ENCODE measurements around the gene NRDC.
"Not testable (repeated sequence)": the region's sequence is repeated elsewhere in the genome, so short reads cannot be mapped to it uniquely, and the experiment has no call there.

The NRDC gene

DNA sequence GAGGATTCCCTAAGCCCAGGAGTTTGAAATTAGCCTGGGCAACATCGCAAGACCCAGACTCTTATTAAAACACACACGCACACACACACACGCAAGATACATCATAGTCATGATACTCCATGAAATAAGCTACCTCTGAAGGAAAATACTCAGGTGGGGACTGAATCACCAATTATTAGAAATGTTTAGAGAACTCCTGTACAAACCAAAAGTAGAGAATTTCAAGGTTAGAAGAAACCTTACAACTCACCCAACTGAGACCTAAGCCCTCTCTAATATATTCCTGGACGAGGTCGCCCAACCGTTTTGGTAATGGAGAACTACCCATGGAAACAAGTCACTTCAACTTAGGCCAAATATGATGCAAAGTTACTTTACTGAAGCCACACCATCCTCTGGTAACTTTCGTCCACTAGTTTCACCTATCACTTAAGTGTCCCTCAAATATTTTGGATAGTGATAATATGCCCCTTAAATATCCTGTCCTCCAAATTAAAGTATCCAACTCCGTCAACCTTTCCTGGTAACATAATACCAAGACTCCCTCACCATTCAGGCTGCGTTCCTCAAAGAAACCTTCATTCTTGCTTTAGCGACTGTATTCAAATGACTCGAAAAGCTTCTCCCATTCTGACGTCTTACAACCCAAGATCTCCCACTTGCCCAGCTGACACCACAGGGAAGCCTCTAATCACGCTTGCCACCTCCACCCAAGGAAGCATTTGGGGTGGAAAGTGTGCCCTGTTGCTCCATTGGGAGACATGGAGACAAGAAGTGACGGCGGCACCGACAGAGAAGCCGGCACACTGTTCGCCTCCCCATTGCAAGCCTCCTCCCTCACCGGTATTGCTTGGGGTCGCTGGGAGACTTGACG lies 856 bp downstream of the NRDC start:
- Histone ChIP-seq H3K4me3 (replicated peaks; ENCODE audit: low read depth, low read length) (peak overlapping the region; percentile 94), H3K27me3 (replicated peaks; ENCODE audit: control insufficient read depth, insufficient read depth, low read length) (no peaks in the 10 kb centered on the region), H3K36me3 (ENCODE audit: control insufficient read depth, insufficient read depth, low read length) (peaks cover 2% of the 10 kb centered on the region)
- TF ChIP-seq CTCF (IDR thresholded peaks at IDR 0.05; ENCODE audit: insufficient read depth, low read length, poor library complexity, severe bottlenecking), result no peak
- DNase-seq (ENCODE audit: extremely low read depth, insufficient read length), result no peak

DNA sequence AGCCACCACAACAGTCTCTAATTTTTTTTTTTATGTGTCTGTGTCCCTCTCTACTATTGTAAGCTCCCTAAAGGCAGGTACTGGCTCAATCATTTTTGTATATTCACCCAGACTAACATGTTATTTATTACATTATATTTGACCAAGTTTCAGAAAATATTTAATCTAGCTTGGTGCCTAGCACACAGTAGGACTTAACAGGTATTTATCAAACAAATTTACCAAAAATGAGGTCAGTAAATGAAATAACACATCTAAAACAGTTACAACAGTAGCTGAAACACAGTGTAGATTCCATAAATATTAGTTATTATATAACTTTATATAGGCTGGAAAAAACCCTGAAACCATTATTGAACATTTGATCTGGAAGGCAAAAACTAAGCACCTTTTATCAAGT lies 2.7 kb downstream of the NRDC start:
- no peak for TF ChIP-seq CTCF (IDR thresholded peaks at IDR 0.05; ENCODE audit: insufficient read depth, low read length, poor library complexity, severe bottlenecking)
- H3K4me3 ChIP-seq (replicated peaks; ENCODE audit: low read depth, low read length), result no peak overlapping the region
- DNase-seq (ENCODE audit: extremely low read depth, insufficient read length), result no peak
- peaks cover 2% of the 10 kb centered on the region for H3K36me3 ChIP-seq (ENCODE audit: control insufficient read depth, insufficient read depth, low read length)
- H3K27me3 ChIP-seq (replicated peaks; ENCODE audit: control insufficient read depth, insufficient read depth, low read length), result no peaks in the 10 kb centered on the region

DNA sequence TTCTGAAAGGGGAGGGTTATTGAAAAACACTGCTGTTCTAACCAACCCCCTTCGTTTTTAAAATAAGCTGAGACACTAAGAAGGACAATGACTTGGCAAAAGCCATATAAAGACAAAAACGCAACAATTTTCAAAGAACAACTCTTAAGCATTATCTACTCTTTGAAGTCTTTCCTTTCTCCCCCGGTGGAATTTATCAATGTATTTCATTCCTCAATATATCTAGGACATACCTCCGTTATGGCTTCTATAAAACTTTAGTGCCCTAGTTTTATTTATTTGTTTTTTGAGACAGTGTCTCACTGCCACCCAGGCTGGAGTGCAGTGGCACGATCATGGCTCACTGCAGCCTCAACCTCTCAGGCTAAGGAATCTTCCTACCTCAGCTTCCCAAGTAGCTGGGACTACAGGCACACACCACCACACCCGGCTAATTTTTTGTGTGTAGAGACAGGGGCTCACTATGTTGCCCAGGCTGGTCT lies 3.2 kb downstream of the NRDC start:
- no peak for DNase-seq (ENCODE audit: extremely low read depth, insufficient read length)
- peaks cover 2% of the 10 kb centered on the region for H3K36me3 ChIP-seq (ENCODE audit: control insufficient read depth, insufficient read depth, low read length)
- TF ChIP-seq CTCF (IDR thresholded peaks at IDR 0.05; ENCODE audit: insufficient read depth, low read length, poor library complexity, severe bottlenecking), result no peak
- no peaks in the 10 kb centered on the region for H3K27me3 ChIP-seq (replicated peaks; ENCODE audit: control insufficient read depth, insufficient read depth, low read length)
- no peak overlapping the region for H3K4me3 ChIP-seq (replicated peaks; ENCODE audit: low read depth, low read length)

GRCh38 chr1:51873270-51873669 lies 5.3 kb downstream of the NRDC start:
- H3K36me3 ChIP-seq (ENCODE audit: control insufficient read depth, insufficient read depth, low read length); H3K4me3 ChIP-seq (replicated peaks; ENCODE audit: low read depth, low read length); DNase-seq (ENCODE audit: extremely low read depth, insufficient read length); H3K27me3 ChIP-seq (replicated peaks; ENCODE audit: control insufficient read depth, insufficient read depth, low read length): not testable (repeated sequence)

GRCh38 chr1:51871351-51871975 lies 7.1 kb downstream of the NRDC start:
- TF ChIP-seq CTCF (IDR thresholded peaks at IDR 0.05; ENCODE audit: insufficient read depth, low read length, poor library complexity, severe bottlenecking), result no peak
- Histone ChIP-seq H3K36me3 (ENCODE audit: control insufficient read depth, insufficient read depth, low read length) (peaks cover 3% of the 10 kb centered on the region), H3K4me3 (replicated peaks; ENCODE audit: low read depth, low read length) (no peak overlapping the region), H3K27me3 (replicated peaks; ENCODE audit: control insufficient read depth, insufficient read depth, low read length) (no peaks in the 10 kb centered on the region)
- no peak for DNase-seq (ENCODE audit: extremely low read depth, insufficient read length)

GRCh38 chr1:51870603-51871350 lies 7.8 kb downstream of the NRDC start:
- H3K4me3 ChIP-seq (replicated peaks; ENCODE audit: low read depth, low read length), result no peak overlapping the region
- peaks cover 3% of the 10 kb centered on the region for H3K36me3 ChIP-seq (ENCODE audit: control insufficient read depth, insufficient read depth, low read length)
- TF ChIP-seq CTCF (IDR thresholded peaks at IDR 0.05; ENCODE audit: insufficient read depth, low read length, poor library complexity, severe bottlenecking), result no peak
- H3K27me3 ChIP-seq (replicated peaks; ENCODE audit: control insufficient read depth, insufficient read depth, low read length), result no peaks in the 10 kb centered on the region
- DNase-seq (ENCODE audit: extremely low read depth, insufficient read length), result no peak

Measured in GM06990 (cell line).